T-helper 1 cell treated with Interleukin-12 subunit alpha and Interleukin-12 subunit beta and Interleukin-4 antibody, amounts not matched to agents 30 ng/mL and 1 ng/mL, for 36 hours (primary cell): ENCODE measurements around the gene MOBP. TPM values are rescaled to one million over a fixed set of nuclear protein-coding genes. Genes with fewer than 3 reads are reported as not detected.

Source experiments
- intact Hi-C: fragments of 100-400 bp; cut with micrococcal nuclease; formaldehyde crosslinking; loops from one replicate; pipeline ENCODE4 v1.15.1; 2024
- total RNA-seq: library from RNA; stranded (reverse); gene quantifications from 2 replicates; pipeline ENCODE4 v1.2.3, GENCODE V29; 2022

The MOBP gene
- total RNA-seq, 1 donor from 2014 or later, result not detected

DNA sequence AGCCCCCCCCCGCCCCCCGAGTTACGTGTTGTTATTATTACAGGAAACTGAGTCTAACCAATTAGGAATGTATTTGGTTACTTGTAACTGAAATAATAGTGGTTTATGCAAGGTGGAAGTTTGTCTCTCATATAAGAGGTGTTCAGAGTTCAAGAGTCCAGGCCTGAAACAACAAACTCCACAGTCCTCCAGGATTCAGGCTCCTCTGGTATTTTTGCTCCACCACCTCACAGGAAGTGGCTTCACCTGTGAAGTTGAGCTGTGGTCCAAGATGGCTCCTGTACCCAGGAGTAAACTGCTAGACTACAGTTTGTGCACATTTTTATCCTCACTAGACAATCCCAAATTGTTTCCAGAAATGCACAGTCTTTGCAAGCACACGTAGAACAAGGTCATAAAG, 27.3 kb downstream of the MOBP start:
- intact Hi-C loops, result no loop called here

DNA sequence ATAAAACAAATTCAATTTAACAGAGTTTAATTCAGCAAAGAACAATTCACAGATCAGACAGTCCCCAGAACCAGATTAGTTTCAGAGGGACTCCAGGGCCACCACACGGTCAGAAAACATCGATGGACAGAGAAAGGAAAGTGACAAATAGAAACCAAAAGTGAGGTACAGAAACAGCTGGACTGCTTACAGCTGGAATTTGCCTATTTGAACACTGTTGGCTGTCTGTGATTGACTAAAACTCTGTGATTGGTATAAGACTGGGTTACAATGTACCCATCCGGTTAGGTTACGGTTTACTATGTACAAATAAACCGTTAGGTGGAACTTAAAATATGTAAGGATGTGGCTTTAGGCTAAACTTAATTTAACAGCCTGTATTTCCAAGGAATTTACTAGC, 30.3 kb downstream of the MOBP start:
- intact Hi-C loops, result loop anchor here (1.0 kb wide), 2 partner anchors 49 to 80 kb away; no protein-coding TSS in a partner anchor

DNA sequence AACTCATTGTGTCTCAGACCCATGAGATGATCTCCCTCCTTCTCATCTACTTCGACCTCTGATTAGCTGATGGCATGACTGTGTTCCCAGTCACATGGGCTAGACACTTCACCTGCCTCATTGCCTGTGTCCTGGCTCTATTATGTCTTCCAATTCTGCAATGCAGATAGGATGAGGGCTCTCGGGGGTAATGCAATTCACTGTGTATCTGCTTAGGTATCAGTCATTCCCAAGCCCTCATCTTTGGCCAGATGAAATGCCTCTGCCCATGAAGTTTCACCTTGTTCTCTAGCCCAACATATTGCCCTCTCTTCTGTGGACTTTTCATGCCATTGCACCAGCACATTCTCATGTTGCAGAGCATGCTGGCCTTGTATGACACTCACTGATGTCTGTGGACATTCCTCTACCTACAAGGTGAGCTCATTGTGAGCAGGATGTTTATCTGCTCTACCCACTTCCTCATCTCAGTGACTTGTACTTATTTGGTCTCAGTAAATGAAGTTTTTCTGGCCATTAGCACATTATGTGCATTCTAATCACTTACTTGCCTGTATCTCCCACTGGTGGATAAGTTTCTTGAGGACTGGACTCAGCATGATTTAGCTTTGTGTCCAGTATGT, 32.3 kb downstream of the MOBP start:
- intact Hi-C loops, result no loop called here

DNA sequence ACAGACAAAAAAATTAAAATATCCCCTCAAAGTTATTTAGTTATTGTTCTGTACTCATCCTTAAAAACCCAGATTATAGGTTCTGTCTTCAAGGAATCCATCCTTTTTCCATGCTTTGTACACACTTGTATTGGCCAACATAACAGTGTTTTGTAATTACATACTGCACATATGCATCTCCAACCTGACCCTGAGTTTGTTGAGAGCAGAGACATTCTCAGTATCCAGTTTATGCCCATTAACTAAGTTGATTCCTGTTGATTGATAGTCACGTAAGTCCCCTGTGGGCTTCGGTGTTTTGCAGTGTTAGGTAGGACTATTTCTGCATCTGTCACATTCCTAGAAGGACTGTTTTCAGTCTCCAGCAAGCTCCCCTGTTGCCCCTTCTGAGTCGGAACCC, 33.6 kb downstream of the MOBP start:
- intact Hi-C loops, result no loop called here

DNA sequence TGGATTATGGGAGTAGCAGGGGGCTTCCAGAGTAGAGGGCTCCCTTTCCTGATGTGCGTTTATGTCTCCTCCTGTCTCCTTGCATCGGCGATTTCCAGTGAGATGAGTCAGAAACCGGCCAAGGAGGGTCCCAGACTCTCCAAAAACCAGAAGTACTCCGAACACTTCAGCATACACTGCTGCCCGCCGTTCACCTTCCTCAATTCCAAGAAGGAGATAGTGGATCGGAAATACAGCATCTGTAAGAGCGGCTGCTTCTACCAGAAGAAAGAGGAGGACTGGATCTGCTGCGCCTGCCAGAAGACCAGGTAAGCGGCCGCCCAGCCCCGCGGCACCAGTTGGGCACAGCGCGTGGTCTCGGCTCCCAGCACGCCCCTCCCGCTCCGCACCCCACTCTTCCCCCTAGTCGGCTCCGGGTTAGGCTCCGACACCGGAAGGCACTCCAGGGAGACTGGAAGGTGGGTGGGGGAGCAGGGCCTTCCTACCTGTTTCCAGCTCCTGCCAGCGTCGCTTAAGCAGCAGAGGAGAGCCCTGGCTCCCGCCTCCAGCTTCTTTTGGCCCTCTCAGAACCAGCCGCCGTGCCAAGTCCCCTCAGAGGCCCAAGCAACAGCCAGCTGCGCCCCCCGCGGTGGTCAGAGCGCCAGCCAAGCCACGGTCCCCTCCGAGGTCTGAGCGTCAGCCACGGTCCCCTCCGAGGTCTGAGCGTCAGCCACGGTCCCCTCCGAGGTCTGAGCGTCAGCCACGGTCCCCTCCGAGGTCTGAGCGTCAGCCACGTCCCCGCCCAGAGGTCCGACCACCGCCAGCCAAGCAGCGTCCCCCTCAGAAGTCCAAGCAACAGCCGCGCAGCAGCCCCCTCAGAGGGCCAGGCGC, 34.7 kb downstream of the MOBP start:
- intact Hi-C loops, result no loop called here

DNA sequence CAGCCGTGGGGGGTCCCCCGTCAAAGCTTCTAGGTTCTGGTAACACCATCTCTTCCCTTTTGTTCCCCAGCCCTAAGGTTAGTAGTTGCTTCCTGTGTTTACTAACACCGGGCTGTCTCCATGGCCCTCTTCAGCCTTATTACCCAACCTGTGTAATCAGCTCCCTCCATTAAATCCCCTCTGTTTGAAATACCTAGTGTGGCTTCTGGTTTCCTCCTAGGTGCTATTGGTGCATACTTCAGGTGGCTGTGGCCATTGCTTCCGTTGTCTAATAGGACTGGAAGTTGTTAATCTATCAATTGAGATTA, 35.3 kb downstream of the MOBP start:
- intact Hi-C loops, result no loop called here

DNA sequence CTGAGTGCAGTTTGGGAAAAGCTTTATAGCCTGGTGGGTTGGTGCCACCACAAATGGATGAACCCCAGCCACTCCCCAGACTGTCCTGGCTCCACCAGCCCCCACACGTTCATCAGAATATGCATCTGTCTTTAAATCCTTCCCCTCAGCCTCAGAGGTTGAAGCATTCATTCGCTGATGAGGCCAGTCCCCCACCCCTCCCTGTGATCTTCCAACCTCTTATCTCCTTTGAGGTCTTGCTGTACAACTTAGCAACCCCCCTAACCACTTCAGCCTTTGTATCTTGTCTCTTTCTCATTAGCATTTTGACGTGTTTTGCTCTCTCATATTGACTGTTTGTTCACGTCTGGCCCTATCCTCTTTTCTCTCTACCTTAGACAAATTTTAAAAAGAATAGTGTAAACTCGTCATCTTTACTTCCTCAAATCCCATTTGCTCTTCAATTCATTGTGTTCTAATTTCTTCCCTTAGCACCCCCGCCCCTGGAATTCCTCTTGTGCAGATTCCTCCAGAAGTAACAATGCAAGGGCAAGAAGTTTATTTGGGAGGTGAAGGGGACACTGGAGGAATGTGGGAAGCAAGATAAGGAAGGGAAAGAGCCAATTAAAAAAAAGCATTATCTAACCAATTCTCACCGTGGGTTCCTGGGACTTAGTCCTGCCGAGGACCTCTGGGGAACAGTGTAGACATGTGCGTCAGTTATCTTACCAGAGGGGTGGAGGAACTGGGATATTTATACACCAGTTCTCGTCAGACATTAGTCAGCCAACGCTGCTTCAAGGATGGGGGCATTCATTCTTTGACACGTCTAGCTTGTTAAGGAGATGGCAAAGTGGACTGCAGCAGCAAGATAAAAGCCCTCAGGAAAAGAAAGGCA, 38.6 kb downstream of the MOBP start:
- intact Hi-C loops, result no loop called here

DNA sequence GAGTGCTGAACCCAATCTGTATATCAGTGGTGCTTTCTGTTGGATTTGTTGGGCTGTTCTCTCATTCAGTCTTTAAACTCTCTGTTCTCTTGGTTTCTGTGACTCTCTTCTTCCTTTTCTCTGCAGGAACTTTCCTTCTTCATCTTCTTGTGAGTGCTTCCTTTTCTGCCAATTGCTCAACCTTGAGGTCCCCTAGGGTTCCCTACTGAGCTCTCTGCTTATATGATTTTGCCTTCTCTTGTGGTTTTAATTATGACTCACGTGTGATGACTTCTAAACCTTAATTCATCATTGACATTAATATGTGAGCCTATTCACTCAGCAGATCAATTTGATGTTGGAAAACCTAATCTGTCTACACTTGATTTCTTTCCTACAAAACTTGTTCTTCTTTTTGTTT, 39.4 kb downstream of the MOBP start:
- intact Hi-C loops, result no loop called here

DNA sequence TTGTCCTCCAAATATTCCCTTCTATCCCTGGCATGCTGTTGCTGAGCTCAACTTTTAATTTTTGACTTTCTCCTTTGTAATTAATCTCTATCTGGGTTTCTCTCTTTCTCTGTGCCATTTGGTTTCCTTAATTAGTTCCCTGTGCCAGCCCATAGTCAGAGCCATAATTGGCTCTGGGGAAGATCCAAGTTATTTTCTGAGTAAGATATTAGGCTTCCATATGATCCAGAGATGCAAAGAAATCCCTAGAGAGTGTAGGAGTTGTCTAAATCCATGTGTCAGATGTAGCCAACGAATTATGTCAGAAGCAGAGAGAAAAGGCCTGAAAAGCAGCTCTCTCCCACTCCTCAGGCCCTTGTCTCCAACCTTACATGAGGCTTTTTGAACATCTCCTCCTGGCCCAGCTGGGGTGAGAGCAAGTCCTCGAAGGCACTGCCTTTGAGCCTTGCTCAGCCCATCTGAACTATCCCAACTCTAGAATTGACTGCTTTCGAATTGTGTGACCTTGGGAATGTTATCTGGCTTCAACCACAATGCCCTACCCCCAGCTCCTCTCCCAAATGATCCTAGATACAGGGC, 46.4 kb downstream of the MOBP start:
- intact Hi-C loops, result no loop called here

DNA sequence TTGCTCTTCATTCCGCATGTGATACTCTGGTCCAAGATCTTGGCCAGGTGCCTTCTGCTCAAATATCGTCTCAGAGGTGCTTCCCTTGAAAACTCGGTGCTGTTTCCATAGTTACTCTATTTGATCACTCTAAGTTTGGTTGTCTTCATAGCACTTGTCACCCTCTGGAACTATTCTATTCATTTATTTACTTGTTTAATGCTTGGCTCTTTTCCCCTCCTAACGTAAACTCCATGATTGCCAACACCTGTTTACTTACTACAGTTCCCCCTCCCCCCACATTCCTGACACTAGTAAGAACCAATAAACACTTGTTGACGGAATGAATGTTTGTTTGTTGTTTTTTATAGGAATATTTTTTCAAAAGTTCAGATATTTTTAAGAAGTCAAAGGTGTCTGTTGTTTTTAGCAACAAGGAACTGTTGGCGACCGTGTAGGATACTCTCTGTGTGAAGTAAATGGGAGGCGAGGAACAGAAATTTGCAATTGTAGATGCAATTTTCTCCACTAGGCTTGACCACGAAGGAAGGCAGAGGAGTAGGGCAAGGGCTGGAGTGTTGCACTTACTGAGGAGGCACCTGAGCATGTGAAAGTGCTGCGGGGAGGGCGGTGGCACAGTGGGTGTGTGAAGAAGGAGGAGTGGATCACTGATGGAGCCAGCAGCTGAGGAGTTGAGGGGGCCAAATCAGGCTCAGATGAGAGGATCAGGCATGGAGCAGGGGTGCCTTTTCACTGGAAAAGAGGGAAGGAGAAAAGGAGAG, 48.4 kb downstream of the MOBP start:
- intact Hi-C loops, result no loop called here

DNA sequence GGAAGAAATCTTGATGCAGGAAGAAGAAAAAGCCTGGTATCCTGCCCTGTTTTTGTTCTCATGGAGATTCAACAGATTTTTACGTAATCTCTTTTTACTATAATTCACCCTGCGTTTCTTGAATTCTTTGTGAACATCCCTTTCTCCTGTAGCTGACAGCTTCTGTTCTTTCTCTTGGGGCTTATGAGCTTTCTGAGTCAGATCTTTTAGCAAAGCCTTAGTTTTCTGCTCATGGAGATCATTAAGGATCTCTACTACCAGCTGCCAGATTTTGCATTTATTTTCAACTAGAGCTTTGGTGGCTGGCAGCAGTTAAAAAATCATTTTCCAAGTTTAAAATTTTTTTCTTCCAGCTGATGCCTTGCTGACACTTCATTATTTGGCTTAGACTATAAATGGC, 51.6 kb downstream of the MOBP start:
- intact Hi-C loops, result no loop called here

DNA sequence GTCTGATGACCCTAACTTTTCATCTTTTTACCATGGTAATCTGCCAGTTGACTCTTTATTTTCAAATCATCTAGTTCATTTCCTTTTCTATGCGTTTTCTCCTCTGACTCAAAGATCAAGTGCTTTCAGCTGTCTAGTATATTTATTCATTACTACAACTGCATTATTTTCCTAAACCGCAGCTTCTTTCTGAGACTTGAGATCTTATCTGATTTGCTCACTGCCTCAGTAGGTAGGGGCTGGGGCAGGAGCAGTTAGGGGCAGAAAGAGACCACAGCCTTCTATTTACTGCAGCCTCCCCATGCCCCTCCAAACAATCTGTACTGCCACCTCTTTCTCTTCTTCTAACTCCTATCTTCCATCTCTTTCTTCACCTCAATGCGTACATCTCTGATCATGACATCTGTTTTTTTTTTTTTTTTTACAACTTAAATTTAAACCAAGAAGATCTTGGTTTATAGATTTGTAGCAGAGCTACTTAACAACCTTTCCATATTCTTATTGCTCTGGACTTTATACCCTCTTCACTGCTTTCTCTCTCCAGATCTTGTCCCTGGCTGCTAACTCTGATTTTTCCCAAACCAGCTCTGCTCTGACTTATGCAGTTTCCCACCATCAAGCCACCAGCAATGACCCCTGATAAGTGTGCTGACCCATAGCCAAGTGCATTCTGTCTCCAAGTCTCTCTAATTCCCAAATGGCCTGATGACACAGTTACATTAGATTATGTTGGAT, 52.2 kb downstream of the MOBP start:
- intact Hi-C loops, result no loop called here

DNA sequence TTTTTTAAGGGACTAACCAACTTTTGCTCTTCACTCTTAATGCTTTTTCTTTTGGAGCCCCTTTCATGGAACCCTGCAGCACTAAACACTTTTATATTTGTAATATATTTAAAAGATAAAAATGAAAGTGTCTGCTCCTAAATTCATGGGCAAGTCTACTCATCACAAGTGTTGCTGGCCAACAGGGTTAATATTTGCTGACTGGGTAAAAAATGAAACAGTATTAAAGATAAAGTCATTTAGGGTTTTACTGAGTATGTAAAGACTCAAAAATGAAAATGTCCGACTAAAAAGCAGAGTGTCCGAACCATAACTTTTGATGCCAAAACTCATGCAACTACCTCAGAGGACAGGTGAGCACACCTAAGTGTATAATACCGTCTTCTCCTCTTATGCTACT, 54.0 kb downstream of the MOBP start:
- intact Hi-C loops, result no loop called here

DNA sequence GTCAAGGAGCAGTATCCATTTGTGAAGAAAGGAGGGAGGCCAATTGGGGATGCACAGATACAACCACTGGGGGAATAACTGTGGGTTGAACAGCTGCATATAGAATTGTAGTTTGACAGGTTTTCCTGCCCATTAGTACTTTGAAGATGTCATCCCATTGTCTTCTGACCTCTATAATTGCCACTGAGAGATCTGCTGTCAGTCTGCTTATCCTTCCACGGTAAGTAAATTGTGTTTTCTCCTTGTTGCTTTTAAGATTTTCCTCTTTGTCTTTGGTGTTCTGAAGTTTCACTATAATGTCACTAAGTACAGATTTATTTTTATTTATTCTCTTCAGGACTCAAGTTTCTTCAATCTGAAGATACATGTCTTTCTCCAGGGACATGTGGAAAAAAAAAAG, 56.6 kb downstream of the MOBP start:
- intact Hi-C loops, result no loop called here

DNA sequence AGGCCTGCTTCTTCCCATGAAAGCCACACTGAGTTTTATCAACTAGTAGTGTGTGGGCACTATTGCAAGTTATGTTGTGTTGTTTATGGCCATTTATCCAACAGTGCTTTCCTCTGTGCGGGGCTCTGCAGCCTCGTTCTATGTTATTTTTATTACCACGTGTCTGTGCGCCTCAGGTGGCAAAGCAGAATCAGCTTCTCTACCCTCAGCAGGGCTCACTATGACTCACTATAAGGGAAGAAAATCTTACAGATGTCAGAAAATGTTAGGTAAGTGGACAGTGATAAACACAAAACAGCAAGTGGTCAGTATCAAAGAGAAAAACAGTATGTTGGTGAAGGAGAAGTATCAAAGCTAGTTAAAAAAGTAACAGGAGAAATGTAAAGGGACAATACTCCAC, 61.4 kb downstream of the MOBP start:
- intact Hi-C loops, result no loop called here

DNA sequence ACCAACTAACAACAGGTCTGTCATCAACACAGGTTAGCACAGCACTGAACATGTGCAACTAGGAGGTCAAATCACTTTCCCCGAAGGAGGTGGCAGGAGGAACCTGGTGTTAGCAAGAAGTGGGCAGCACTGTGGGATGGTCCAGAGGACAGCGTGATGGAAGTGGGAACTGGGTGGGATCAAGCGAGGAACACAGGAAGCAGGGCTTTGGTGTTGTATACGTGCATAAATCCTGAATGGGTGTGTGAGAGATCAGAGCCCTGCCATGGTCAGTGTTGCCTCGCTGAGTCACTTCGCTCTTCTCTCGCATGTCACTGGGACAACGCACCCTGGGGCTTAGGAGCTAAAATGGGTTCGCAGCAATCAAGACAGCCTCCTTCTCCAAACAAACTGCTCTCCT, 62.1 kb downstream of the MOBP start:
- intact Hi-C loops, result no loop called here

DNA sequence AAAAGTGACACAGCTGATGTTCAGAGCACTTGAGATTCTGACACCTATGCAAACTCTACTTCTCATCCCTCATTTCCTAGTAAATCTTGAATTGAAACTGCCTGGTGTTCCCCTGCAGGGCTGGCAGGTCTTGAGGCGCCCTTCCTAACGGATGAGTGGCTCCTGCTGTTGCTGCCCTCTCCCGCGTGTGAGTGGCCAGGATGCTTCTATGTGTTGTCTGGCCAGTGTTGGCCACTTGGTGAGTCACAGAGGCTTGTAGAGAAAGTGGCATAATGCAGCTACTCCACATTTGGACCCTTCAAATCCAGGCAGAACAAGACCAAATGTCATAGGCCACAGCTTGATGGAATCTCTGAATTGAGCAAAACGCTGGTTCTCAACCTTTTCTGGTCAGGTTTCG, 63.6 kb downstream of the MOBP start:
- intact Hi-C loops, result no loop called here

DNA sequence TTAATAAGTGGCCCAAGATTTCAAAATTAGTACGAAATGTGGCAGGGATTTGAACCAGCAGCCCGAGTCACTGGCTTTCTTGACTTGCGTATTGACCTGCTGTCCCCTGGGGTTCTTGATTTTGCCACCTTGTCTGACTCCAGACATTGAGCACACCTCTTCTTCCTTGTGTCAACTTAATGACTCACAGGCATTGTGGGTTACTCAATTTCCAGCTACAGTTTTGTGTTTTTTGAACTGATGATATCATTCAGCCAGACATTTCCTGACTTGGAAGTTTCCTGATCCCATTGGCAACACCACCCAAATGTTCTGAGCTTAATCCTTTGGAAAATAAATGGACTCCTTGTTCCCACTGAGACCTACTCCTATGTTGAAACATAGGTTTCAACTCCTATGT, 64.2 kb downstream of the MOBP start:
- intact Hi-C loops, result no loop called here

DNA sequence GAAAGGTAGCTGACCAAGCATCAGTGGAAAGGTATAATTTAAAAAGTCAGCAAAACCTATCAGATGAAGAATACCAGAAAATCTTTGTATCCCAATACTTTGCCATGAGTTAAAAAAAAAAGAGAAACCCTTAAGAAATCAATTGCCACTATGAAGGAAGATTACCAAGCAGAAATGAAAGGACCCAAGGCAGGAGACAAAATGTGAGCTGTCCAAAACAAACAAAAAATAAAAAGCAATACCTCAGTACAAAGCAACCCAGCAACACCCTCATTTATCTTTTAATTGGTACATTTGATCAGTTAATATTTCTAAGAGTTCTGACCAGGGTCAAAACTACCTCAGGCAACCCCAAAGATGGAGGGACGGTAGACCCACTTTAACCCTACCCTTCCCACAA, 65.3 kb downstream of the MOBP start:
- intact Hi-C loops, result no loop called here

DNA sequence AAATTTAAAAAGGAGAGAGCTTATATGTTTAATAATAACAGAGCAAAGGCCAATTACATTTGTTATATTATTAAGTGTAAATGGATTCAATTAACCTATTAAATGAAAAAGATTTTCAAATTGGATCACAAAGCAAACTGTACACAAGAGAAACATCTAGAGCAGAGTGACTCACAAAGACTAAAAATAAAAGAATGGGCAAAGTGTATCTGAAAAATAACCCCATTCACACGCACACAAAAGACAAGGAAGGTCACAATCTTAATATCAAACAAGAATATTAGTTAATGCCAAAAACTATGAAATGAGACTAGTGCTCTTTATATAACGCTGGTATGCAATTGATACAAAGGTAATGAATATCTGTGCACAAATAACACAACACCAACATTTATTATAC, 65.7 kb downstream of the MOBP start:
- intact Hi-C loops, result no loop called here
